IPS-20b (cell line): Measurements from ENCODE around the gene DCLK1.

Experiments
- H3K27ac ChIP-seq: one replicate; pipeline ENCODE4 v1.5.1; 2013; ENCODE audit warnings: low read length
- H3K27me3 ChIP-seq: 2 replicates; pipeline ENCODE4 v1.6.1; 2013; ENCODE audit warnings: mild to moderate bottlenecking, low read length, inconsistent platforms; ENCODE audit not compliant: insufficient read depth
- H3K36me3 ChIP-seq: 2 replicates; pipeline ENCODE4 v1.6.1; 2013; ENCODE audit warnings: low read depth, mild to moderate bottlenecking, inconsistent platforms, low read length, moderate library complexity; ENCODE audit not compliant: insufficient read depth
- H3K4me1 ChIP-seq: 2 replicates; pipeline ENCODE4 v1.6.1; 2013; ENCODE audit warnings: mild to moderate bottlenecking, control low read depth, inconsistent platforms, low read length, moderate library complexity; ENCODE audit not compliant: insufficient read depth
- H3K4me3 ChIP-seq: 2 replicates; pipeline ENCODE4 v1.5.1; 2013; ENCODE audit warnings: mild to moderate bottlenecking, low read length, inconsistent platforms
- H3K9ac ChIP-seq: 2 replicates; pipeline ENCODE4 v1.6.1; 2013; ENCODE audit warnings: low read depth, mild to moderate bottlenecking, inconsistent platforms, low read length, moderate library complexity
- H3K9me3 ChIP-seq: 2 replicates; pipeline ENCODE4 v1.6.1; 2013; ENCODE audit warnings: mild to moderate bottlenecking, low read depth, low read length, inconsistent platforms; ENCODE audit not compliant: insufficient read depth

DCLK1 gene

DNA sequence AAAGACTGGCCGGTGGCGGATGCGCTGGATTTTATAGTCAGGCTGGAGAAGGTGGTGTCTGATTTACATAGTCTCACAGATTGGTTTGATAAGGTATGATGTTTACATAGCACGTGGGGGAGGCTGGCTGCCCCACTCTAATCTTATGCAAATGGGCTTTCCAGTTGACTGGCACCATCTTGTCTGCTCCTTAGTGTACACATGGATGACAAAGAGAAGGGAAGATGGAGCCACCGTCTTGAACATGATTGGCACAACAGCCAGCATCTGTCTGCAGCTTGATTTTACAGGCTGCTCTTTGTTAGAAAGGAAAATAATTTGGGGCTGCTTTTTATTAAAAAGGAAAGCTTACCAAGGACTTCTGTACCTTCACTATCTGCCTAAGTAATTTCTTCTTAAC is 389.5 kb downstream of the DCLK1 start:
- peaks cover 7% of the 10 kb centered on the region; the same call in 1 of the 2 replicates for H3K9me3 ChIP-seq
- no peaks in the 10 kb centered on the region for H3K36me3 ChIP-seq
- H3K4me1 ChIP-seq, result peaks cover 2% of the 10 kb centered on the region; the same call in 1 of the 2 replicates
- no peak overlapping the region for H3K27ac ChIP-seq
- no peak overlapping the region for H3K4me3 ChIP-seq
- H3K27me3 ChIP-seq, result no peaks in the 10 kb centered on the region
- H3K9ac ChIP-seq, result no peak overlapping the region

DNA sequence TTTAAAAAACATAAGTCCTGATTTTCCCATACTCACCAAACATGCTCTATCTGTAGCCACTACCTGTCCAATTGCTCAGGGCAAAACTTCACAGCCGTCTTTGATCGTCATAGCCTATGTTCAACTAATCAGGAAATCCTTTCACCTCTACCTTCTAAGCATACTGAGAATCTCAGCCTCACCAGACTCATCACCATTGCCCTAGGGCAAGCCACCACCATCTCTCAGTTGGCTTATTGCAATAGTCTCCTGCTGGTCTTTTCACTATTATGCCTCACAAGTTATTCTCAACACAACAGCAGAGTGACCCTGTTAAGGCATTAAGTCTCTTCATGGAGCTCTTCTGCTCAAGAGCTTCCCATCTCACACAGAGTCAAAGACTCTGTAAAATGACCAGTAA is 394.3 kb downstream of the DCLK1 start:
- Histone ChIP-seq H3K4me1 (no peaks in the 10 kb centered on the region), H3K36me3 (no peaks in the 10 kb centered on the region), H3K9ac (no peak overlapping the region), H3K9me3 (no peaks in the 10 kb centered on the region), H3K4me3 (no peak overlapping the region), H3K27me3 (no peaks in the 10 kb centered on the region), H3K27ac (no peak overlapping the region)

DNA sequence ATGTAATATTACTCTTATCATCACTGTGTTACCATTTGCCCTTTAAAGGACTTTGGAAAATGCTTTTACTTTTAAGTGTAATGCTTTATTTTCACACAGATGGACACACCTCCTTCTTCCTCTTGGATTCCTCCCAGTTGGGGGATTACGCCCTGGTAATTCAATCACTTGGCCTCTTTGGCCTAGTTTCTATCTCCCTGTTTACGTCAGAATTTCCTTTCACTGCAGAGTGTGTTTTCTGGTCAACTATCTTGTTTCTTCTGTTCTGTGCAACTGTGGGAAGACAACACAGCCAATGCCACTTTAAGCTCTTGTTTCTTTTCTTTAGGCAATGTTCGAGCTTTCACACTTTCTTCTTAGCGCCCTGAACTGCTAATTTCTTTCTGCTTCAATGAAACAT is 397.4 kb downstream of the DCLK1 start:
- Histone ChIP-seq H3K4me1 (no peaks in the 10 kb centered on the region), H3K36me3 (no peaks in the 10 kb centered on the region), H3K27ac (no peak overlapping the region), H3K27me3 (no peaks in the 10 kb centered on the region), H3K9me3 (no peaks in the 10 kb centered on the region), H3K9ac (no peak overlapping the region), H3K4me3 (no peak overlapping the region)

DNA sequence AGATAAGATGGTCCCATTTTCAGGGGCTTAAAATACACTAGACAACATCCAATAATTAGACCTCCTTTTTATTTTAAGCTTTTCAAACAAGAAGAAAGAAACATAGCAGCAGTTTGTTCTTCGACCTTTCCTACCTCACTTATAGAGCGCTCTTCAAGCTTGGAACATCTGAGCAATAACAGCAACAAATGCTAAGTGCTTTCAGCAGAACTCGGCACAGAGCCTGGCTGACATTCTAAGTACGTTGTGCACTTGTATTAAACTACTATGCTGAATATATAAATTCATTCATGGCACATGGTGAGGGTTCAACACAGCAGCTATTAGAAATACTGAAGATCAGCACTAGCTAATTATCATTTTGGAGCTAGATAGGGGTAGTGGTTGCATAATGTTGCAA is 398.6 kb downstream of the DCLK1 start:
- Histone ChIP-seq H3K4me3 (no peak overlapping the region), H3K9me3 (no peaks in the 10 kb centered on the region), H3K27me3 (no peaks in the 10 kb centered on the region), H3K36me3 (no peaks in the 10 kb centered on the region), H3K27ac (no peak overlapping the region), H3K9ac (no peak overlapping the region), H3K4me1 (no peaks in the 10 kb centered on the region)

DNA sequence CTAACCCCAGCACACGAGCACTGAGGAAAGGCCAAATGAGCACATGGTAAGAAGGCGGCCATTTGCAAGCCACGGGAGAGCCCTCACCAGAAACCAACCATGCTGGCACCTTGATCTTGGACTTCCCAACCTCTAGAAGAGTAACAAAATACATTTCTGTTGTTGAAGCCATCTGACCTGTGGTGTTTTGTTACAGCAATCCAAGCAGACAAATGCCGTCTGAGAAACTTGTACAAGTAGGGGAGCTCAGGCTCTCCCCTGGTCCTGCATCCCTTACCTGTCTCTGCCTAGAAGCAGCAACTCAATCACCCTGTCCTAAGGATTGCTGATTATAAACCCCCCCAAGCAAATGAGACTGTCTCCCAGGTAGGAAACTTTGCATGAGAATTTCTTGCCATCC is 399.7 kb downstream of the DCLK1 start:
- no peak overlapping the region for H3K4me3 ChIP-seq
- H3K27ac ChIP-seq, result no peak overlapping the region
- no peak overlapping the region for H3K9ac ChIP-seq
- H3K27me3 ChIP-seq, result no peaks in the 10 kb centered on the region
- no peaks in the 10 kb centered on the region for H3K9me3 ChIP-seq
- H3K36me3 ChIP-seq, result no peaks in the 10 kb centered on the region
- no peaks in the 10 kb centered on the region for H3K4me1 ChIP-seq

DNA sequence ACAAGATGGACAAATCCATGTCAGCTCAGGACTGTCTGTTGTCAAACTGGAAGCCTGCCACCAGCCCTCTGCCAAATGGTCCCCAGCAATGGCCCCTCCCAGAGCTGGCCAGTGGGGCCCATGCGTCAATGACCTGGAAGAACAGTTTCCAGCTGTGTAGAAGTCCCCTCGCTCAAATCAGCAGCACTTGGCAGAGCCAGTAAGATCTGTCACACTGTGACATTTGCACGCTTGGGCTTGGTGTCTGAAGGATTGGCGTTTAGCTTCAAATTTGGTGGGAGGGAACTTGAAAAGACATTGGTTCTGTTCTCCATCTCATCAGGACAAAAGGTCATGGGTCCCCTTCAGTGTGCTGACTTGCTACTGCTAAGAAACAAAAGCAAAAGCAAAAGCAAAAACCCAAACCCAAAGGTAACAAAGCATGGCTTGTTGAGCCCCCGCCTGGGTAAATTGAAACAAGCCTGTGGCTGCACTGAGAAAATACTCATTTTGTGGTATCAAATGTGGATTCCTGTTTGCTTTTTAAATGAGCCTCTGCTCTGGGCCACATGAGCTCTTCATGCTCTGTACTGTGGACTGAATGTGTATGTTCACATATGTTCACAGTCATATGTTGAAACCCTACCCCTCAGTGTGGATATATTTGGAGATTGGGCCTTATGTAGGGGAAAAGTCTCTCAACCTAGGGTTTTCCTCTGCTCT is 401.1 kb downstream of the DCLK1 start:
- H3K4me1 ChIP-seq, result no peaks in the 10 kb centered on the region
- H3K4me3 ChIP-seq, result no peak overlapping the region
- no peak overlapping the region for H3K9ac ChIP-seq
- H3K9me3 ChIP-seq, result no peaks in the 10 kb centered on the region
- no peak overlapping the region for H3K27ac ChIP-seq
- no peaks in the 10 kb centered on the region for H3K27me3 ChIP-seq
- no peaks in the 10 kb centered on the region for H3K36me3 ChIP-seq

DNA sequence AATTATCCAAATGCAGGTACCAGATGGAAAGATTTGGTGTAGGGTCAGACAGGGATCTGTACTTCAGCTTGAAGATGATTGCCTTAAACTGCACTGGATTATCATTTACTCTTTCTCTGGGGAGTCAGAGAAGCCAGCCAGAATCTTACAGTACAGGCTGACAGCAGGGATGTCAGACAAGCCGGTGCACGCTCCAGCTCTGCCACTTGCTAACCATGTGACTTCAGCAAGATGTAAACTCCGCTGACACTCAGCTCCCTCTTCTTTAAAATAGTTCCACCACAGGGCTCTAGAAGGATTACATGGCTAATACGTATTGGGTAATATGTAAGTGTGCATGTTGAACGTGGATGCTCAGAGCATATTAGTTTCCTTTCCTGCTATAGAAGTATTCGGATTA is 403.3 kb downstream of the DCLK1 start:
- Histone ChIP-seq H3K36me3 (no peaks in the 10 kb centered on the region), H3K27ac (no peak overlapping the region), H3K27me3 (no peaks in the 10 kb centered on the region), H3K9me3 (no peaks in the 10 kb centered on the region), H3K4me3 (no peak overlapping the region), H3K4me1 (no peaks in the 10 kb centered on the region), H3K9ac (no peak overlapping the region)

DNA sequence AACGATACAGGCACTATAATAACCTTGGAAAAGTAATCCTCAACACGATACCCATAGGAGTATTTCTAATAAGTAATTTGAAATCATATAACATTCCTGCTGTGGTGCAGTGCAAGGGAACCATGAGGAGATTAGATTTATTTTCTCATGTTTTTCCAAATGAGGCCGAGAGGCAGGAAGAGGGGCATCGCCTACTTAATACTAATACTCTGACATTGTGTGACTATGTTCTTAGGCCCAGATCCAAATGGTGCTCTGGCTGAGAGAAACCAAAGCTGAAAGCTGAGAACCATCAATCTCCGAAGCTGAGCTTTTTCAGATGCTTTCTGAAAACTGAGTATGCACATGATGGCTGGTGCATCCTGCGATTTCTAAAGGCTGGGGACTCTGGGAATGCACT is 406.7 kb downstream of the DCLK1 start:
- no peak overlapping the region for H3K9ac ChIP-seq

DNA sequence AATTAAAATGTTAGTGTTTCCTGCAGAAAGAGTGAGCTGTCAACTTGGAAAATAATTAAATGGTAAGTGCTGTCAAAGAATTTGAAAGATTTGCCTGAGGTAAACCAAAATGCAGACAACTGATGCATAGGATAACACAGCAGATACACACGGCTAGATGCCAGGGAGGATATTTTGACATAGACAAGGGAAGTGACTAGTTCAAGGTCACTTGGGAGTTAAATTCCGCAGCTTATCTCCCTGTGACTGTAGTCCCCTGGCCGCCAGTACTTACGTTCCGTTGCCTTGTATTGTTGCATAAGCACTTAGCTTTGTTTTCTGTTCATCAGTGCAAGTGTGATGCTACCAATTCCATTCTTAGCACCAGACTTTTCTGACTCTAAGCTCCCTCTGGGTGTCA is 407.4 kb downstream of the DCLK1 start:
- Histone ChIP-seq H3K36me3 (no peaks in the 10 kb centered on the region), H3K27ac (no peak overlapping the region), H3K9me3 (no peaks in the 10 kb centered on the region), H3K4me3 (no peak overlapping the region), H3K9ac (no peak overlapping the region), H3K4me1 (no peaks in the 10 kb centered on the region), H3K27me3 (no peaks in the 10 kb centered on the region)

More for the DNA sequence above, 406.7 kb downstream of the DCLK1 start:
- Histone ChIP-seq H3K36me3 (no peaks in the 10 kb centered on the region), H3K9me3 (no peaks in the 10 kb centered on the region), H3K4me1 (no peaks in the 10 kb centered on the region), H3K27me3 (no peaks in the 10 kb centered on the region), H3K27ac (no peak overlapping the region), H3K4me3 (no peak overlapping the region)

DNA sequence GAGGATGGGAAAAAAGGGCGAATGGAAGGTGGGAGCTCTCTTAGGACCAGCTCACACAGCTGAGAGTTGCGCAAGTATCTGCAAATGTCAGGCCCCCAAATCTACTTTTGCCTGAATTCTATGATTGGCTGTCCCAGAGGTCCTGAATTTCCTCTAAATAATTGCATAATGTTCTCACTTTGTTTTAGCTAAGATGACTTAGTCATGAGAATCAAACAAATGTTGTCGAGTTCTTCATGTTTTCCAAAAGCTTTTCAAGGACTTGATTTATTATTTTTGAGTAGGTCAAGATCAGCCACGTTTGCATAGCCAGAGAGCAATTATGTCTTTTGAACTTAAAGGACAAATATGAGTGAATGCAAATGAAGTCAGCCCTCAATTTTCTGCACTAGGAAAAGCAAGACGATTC is 408.1 kb downstream of the DCLK1 start:
- Histone ChIP-seq H3K36me3 (no peaks in the 10 kb centered on the region), H3K4me3 (no peak overlapping the region), H3K27ac (no peak overlapping the region), H3K9ac (no peak overlapping the region), H3K27me3 (no peaks in the 10 kb centered on the region), H3K9me3 (no peaks in the 10 kb centered on the region), H3K4me1 (no peaks in the 10 kb centered on the region)

DNA sequence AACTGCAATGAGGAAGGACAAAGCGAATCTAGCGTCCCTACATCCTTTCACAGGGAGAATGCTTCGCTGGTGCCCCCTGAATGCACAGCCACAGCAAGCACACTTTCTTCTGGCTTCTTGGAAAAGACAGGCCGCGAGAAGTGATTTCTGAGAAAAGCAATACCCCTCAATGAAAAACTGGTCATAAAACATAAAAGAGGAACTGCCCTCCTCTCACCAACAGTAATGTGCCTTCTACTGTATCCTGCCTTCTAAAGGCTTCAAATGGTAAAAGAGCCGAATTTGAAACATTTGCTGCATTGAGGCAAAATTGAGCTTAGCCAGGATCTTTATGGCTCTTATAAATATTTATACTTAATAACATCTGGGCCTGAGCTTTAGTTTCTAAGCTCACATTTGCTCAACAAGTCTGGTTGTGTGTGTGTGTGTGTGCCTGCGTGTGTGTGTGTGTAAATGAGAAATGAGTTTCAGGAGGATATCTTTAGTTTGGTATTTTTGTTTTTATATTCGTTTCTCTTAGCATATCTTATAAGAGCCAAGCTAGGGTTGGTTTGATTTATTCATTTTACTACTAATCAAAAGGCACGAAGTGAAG is 408.6 kb downstream of the DCLK1 start:
- no peak overlapping the region for H3K9ac ChIP-seq
- H3K4me3 ChIP-seq, result no peak overlapping the region
- H3K27ac ChIP-seq, result no peak overlapping the region
- no peaks in the 10 kb centered on the region for H3K4me1 ChIP-seq
- H3K27me3 ChIP-seq, result no peaks in the 10 kb centered on the region
- H3K9me3 ChIP-seq, result no peaks in the 10 kb centered on the region
- no peaks in the 10 kb centered on the region for H3K36me3 ChIP-seq

DNA sequence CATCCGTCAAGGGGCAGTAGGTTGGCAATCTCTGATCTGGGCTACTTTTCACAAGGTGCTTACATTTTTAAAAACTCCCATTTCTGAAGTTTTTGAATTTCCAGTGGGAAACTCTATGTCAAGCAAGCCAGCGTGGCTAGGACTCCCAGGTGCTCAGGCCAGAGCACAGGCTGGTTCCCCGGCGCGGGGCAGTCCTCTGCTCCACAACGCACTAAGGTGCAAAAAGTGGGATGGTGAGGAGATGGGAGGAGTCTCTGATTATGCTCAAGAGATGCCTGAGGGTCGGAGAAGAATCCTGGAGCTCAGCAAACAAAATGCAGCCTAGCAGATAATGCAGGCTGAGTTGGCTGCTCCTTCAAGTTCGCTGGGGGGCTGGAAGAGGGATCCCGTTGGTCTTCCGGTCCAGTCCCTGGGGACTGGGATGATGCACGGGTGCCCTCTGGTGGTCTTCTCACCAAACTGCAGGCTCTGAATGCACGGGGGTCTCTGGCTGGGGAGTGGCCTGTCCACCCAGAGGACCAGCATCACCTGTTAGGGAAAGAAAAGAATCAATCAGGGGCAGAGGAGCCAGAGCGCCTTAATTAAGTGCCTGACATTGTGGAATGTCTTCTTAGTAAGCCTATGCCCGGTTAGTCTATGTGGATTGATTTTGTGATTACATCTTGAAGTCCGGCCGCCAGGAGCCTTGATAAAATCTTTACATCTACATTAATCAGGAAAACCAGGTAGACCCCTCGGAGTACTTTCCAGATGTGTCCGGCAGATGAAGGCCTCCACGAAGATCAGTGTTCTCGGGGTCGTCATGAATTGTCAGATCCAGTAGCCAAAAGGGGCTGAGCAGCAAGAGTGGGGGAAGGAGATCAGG is 410.3 kb downstream of the DCLK1 start:
- H3K9me3 ChIP-seq, result no peaks in the 10 kb centered on the region
- H3K4me1 ChIP-seq, result peaks cover 3% of the 10 kb centered on the region; the same call in 1 of the 2 replicates
- H3K36me3 ChIP-seq, result no peaks in the 10 kb centered on the region
- no peak overlapping the region for H3K27ac ChIP-seq
- H3K9ac ChIP-seq, result no peak overlapping the region
- no peaks in the 10 kb centered on the region for H3K27me3 ChIP-seq
- no peak overlapping the region for H3K4me3 ChIP-seq
